ENCODE measurements around the gene FNBP1. TPM values are rescaled to one million over a fixed set of nuclear protein-coding genes. Genes with fewer than 3 reads are reported as not detected.

FNBP1 gene
- total RNA-seq, 1 donor from 2014 or later = 80.4 TPM

DNA sequence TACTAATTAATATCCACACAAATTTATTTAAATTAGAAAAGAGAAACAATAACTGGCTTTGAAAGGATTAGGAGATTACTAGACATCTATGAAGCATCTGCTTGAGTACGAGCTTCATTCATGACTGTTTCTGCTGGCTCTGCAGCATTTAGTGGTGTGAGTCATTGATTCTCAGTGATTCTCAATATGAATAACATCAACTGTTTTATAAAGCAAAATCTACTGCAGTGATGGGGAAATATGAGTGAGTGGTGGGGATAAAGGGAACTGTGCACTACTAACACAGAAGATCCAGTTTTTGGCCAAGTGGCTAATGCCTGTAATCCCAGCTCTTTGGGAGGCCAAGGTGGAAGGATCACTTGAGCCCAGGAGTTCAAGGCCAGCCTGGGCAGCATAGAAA lies 8.4 kb downstream of the FNBP1 start:
- no peaks in the 10 kb centered on the region for H3K4me1 Mint-ChIP-seq (ENCODE audit: low read depth, unreplicated experiment)
- no peaks in the 10 kb centered on the region for H3K36me3 Mint-ChIP-seq (ENCODE audit: unreplicated experiment)
- DNase-seq = no peak
- H3K27ac Mint-ChIP-seq (ENCODE audit: unreplicated experiment) = no peak overlapping the region
- peaks cover 3% of the 10 kb centered on the region for H3K9me3 Mint-ChIP-seq (ENCODE audit: unreplicated experiment)
- no peak overlapping the region for H3K4me3 Mint-ChIP-seq (ENCODE audit: unreplicated experiment)
- TF ChIP-seq, protein P1, sequence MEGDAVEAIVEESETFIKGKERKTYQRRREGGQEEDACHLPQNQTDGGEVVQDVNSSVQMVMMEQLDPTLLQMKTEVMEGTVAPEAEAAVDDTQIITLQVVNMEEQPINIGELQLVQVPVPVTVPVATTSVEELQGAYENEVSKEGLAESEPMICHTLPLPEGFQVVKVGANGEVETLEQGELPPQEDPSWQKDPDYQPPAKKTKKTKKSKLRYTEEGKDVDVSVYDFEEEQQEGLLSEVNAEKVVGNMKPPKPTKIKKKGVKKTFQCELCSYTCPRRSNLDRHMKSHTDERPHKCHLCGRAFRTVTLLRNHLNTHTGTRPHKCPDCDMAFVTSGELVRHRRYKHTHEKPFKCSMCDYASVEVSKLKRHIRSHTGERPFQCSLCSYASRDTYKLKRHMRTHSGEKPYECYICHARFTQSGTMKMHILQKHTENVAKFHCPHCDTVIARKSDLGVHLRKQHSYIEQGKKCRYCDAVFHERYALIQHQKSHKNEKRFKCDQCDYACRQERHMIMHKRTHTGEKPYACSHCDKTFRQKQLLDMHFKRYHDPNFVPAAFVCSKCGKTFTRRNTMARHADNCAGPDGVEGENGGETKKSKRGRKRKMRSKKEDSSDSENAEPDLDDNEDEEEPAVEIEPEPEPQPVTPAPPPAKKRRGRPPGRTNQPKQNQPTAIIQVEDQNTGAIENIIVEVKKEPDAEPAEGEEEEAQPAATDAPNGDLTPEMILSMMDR (IDR thresholded peaks at IDR 0.05; ENCODE audit: partially characterized antibody, unreplicated experiment) = no peak
- peaks cover 3% of the 10 kb centered on the region for H3K27me3 Mint-ChIP-seq (ENCODE audit: unreplicated experiment)

DNA sequence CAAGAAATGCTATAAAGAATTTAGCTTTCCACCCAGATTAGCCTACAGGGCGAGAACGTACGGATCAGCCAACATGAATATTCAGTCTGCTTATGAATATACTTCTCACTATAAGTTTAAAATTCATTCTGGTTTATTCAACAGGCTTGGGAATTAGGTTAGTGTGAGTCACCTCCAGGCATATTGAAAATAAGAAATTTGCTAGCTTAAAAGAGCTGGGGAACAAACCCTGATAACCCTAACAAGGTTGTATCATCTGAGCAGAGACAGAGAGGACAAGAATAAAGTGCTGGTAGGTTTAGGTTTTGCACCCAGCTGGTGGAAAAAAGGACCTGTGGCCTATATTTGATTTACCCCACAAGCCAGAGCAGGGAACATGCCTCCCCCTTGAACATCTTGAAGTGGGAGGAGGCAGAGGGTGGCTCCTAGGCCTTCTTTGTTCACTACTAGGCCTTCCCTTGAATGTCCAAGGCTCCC lies 12.3 kb downstream of the FNBP1 start:
- Mint-ChIP-seq H3K27ac (ENCODE audit: unreplicated experiment) (no peak overlapping the region), H3K4me1 (ENCODE audit: low read depth, unreplicated experiment) (no peaks in the 10 kb centered on the region), H3K36me3 (ENCODE audit: unreplicated experiment) (no peaks in the 10 kb centered on the region), H3K27me3 (ENCODE audit: unreplicated experiment) (peaks cover 5% of the 10 kb centered on the region), H3K4me3 (ENCODE audit: unreplicated experiment) (no peak overlapping the region), H3K9me3 (ENCODE audit: unreplicated experiment) (peaks cover 3% of the 10 kb centered on the region)
- DNase-seq = no peak
- TF ChIP-seq, protein P1 (IDR thresholded peaks at IDR 0.05; ENCODE audit: partially characterized antibody, unreplicated experiment) = no peak

DNA sequence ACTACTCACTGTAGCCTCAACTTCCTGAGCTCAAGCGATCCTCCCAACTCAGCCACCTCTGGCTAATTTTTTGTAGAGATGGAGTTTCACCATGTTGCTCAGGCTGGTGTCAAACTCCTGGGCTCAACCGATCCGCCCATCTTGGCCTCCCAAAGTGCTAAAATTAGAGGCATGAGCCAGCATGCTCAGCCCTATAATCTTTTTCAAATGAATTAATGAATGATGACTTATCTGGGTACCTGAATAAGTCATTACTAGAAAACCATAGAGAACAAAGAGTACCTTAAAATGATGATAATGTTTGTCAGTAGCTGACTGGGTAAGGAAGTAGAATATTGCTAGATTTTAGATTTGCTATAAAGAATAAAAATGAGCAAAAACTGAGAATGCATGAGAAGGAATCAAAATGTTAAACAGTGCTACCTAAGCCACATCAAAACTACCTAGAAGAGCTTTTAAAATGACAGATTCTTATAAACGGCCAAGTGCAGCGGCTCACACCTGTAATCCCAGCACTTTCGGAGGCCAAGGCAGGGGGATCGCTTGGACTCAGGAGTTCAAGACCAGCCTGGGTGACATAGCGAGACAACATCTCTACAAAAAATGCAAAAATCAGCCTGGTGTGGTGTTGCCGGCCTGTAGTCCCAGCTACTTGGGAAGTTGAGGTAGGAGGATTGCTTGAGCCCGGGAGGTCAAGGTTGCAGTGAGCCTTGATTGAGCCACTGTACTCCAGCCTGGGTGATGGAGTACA lies 13.6 kb downstream of the FNBP1 start:
- Mint-ChIP-seq H3K4me3 (ENCODE audit: unreplicated experiment) (no peak overlapping the region), H3K9me3 (ENCODE audit: unreplicated experiment) (peaks cover 2% of the 10 kb centered on the region), H3K4me1 (ENCODE audit: low read depth, unreplicated experiment) (no peaks in the 10 kb centered on the region), H3K36me3 (ENCODE audit: unreplicated experiment) (no peaks in the 10 kb centered on the region), H3K27me3 (ENCODE audit: unreplicated experiment) (peaks cover 5% of the 10 kb centered on the region), H3K27ac (ENCODE audit: unreplicated experiment) (no peak overlapping the region)
- no peak for DNase-seq
- TF ChIP-seq, protein P1 (IDR thresholded peaks at IDR 0.05; ENCODE audit: partially characterized antibody, unreplicated experiment) = no peak

DNA sequence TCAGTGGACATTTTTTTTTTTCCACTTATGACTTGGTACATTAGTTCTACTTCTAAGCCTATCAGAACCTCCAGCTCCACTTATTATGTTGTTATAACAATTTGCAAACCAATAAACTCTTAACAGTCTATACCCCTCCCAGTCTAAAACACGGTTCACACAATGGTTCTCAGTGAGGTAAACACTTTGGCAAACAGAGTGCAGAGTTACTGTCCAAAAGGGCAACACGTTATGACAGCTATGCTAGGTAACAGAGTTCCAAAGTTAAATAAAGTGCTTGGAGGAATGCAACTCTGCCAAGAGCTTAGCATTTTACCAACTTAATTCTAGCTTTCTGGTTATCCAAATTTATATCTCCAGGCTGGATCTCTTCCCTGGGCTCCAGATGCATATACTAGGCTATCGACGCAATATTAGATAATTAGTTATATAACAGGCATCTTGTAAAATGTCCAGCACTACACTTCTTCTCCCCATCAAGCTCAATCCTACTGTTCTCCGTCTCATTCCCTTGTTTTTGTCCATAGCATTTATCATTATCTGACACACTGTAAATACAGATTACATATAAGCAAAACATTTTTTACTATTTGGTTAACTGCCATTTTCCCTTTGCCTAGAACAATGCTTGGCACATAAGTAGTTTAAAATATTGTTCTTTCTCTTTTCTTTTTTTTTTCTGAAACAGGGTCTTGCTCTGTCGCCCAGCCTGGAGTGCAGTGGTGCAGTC lies 14.3 kb downstream of the FNBP1 start:
- no peaks in the 10 kb centered on the region for H3K4me1 Mint-ChIP-seq (ENCODE audit: low read depth, unreplicated experiment)
- no peak overlapping the region for H3K4me3 Mint-ChIP-seq (ENCODE audit: unreplicated experiment)
- no peaks in the 10 kb centered on the region for H3K36me3 Mint-ChIP-seq (ENCODE audit: unreplicated experiment)
- TF ChIP-seq, protein P1 (IDR thresholded peaks at IDR 0.05; ENCODE audit: partially characterized antibody, unreplicated experiment) = no peak
- peaks cover 2% of the 10 kb centered on the region for H3K9me3 Mint-ChIP-seq (ENCODE audit: unreplicated experiment)
- no peak overlapping the region for H3K27ac Mint-ChIP-seq (ENCODE audit: unreplicated experiment)
- DNase-seq = no peak
- H3K27me3 Mint-ChIP-seq (ENCODE audit: unreplicated experiment) = peaks cover 5% of the 10 kb centered on the region

Measured in glutamatergic neuron (in vitro differentiated cells).